ENCODE results near the gene VGLL4.

DNA sequence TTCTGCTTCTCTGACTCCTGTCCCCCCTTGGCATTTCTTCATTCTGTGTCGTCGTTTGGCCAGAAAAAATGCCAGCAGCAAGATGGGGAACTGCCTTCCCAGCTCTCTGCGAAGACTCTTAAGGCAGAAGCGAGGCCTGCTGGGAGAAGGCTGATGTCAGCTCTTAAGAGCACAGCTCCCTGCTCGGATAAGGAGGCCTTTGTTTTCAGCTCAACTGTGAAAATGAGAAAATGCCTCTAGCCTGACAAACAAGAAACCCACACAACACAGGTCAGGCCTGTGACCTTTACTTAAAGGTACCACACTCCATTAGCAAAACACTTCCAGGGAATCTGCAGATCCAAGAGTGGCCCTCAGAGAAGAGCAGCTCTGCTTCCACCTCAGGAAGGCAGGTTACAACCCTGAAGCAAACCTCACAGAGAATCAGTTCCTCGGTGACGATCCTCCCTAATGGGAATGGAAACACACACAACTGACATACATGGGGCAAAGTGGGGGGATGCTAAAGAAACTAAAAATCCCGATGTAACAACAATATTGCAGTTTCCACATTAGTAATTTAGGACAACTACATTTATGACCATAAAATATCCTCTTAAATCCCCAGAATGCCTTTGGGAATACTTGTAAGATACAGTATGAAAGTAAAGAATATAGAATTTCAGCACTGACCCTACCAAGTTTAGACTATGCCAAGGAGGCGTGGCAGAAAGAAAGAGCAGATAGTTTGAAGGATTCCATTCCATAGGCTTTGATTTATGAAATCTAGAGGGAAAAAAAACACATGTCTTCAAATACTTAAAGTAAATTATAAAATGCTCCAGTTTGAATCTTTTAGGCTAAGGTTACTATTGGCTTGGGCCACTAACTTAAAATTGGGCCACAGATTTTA, 52.1 kb downstream of the VGLL4 start:
- TF ChIP-seq CTCF (IDR thresholded peaks at IDR 0.05) (no peak), POLR2AphosphoS5 (IDR thresholded peaks at IDR 0.05) (no peak)

All from gastroesophageal sphincter (tissue), 3 donors.